Mesenchymal stem cell (in vitro differentiated cells and primary cell): Measurements from ENCODE around the gene FKBP14.

Experiments used
- DNase-seq: peaks from one replicate; pipeline ENCODE4 v3.0.0-alpha.2; 2013
- H2AFZ ChIP-seq: one replicate; pipeline ENCODE4 v1.6.1; 2013; ENCODE audit warnings: low read depth, mild to moderate bottlenecking, control low read depth, inconsistent platforms, low read length, moderate library complexity
- H2AK5ac ChIP-seq: 2 replicates; pipeline ENCODE4 v1.6.1; 2013; ENCODE audit warnings: low read length, moderate library complexity, mild to moderate bottlenecking, inconsistent platforms; ENCODE audit not compliant: severe bottlenecking
- H2BK120ac ChIP-seq: one replicate; pipeline ENCODE4 v1.6.1; 2013; ENCODE audit warnings: low read depth, mild to moderate bottlenecking, inconsistent platforms, low read length, moderate library complexity
- H2BK12ac ChIP-seq, 2 experiments: one replicate each; pipeline ENCODE4 v1.6.1; 2013; ENCODE audit warnings: inconsistent platforms in 2 of 2, low read length in 2 of 2, mild to moderate bottlenecking in 2 of 2, moderate library complexity in 2 of 2, control low read depth in 1 of 2
- H2BK15ac ChIP-seq: one replicate; pipeline ENCODE4 v1.6.1; 2013; ENCODE audit warnings: mild to moderate bottlenecking, low read depth, inconsistent platforms; ENCODE audit not compliant: poor library complexity, severe bottlenecking
- H2BK5ac ChIP-seq: 2 replicates; pipeline ENCODE4 v1.6.1; 2013; ENCODE audit warnings: low read depth, mild to moderate bottlenecking, low read length, control low read depth, inconsistent platforms; ENCODE audit not compliant: poor library complexity, severe bottlenecking
- H3K14ac ChIP-seq, 2 experiments: one replicate each; pipeline ENCODE4 v1.6.1; 2013; ENCODE audit warnings: inconsistent platforms in 2 of 2, low read length in 2 of 2, control low read depth in 1 of 2, mild to moderate bottlenecking in 1 of 2, moderate library complexity in 1 of 2
- H3K18ac ChIP-seq, 2 experiments: one replicate each; pipeline ENCODE4 v1.6.1; 2013; ENCODE audit warnings: inconsistent platforms in 2 of 2, low read length in 2 of 2, control low read depth in 1 of 2, low read depth in 1 of 2, mild to moderate bottlenecking in 1 of 2
- H3K23ac ChIP-seq, 2 experiments: one replicate each; pipeline ENCODE4 v1.6.1; 2013; ENCODE audit warnings: inconsistent platforms in 2 of 2, low read length in 2 of 2, mild to moderate bottlenecking in 2 of 2, moderate library complexity in 2 of 2, control low read depth in 1 of 2
- H3K27ac ChIP-seq: 2 replicates; pipeline ENCODE4 v1.5.1; 2013; ENCODE audit warnings: mild to moderate bottlenecking, moderate library complexity, low read length, control low read depth, inconsistent platforms; ENCODE audit not compliant: poor library complexity, severe bottlenecking
- H3K27me3 ChIP-seq, 2 experiments: 2 replicates each; pipeline versions ENCODE4 v1.6.1 to v1.7.0; 2013; ENCODE audit warnings: low read length in 2 of 2, mild to moderate bottlenecking in 2 of 2, moderate library complexity in 2 of 2, control low read depth in 1 of 2, inconsistent platforms in 1 of 2; ENCODE audit not compliant: control insufficient read depth in 1 of 2, insufficient read depth in 1 of 2
- H3K36me3 ChIP-seq, 2 experiments: 2 replicates each; pipeline versions ENCODE4 v1.6.1 to v1.7.0; 2013; ENCODE audit warnings: low read length in 2 of 2, control low read depth in 1 of 2, inconsistent platforms in 1 of 2, low read depth in 1 of 2, mild to moderate bottlenecking in 1 of 2; ENCODE audit not compliant: insufficient read depth in 2 of 2, control insufficient read depth in 1 of 2
- H3K4ac ChIP-seq, 2 experiments: one replicate each; pipeline ENCODE4 v1.6.1; 2013; ENCODE audit warnings: inconsistent platforms in 2 of 2, low read length in 2 of 2, mild to moderate bottlenecking in 2 of 2, moderate library complexity in 2 of 2, control low read depth in 1 of 2, low read depth in 1 of 2
- H3K4me1 ChIP-seq: 2 replicates; pipeline ENCODE4 v1.6.1; 2013; ENCODE audit warnings: low read depth, low read length, control low read depth; ENCODE audit not compliant: control insufficient read depth, insufficient read depth
- H3K4me2 ChIP-seq: 2 replicates; pipeline ENCODE4 v1.6.1; 2013; ENCODE audit warnings: low read length, mild to moderate bottlenecking, inconsistent platforms; ENCODE audit not compliant: poor library complexity, severe bottlenecking
- H3K4me3 ChIP-seq, 2 experiments: 2 replicates each; pipeline versions ENCODE4 v1.5.1 to v1.7.0; 2013; ENCODE audit warnings: low read length in 2 of 2, mild to moderate bottlenecking in 2 of 2, control low read depth in 1 of 2, low read depth in 1 of 2; ENCODE audit not compliant: insufficient read depth in 1 of 2
- H3K79me1 ChIP-seq: replicated peaks from 2 replicates; pipeline ENCODE4 v1.6.1; 2013; ENCODE audit warnings: mild to moderate bottlenecking, control low read depth, low read length, inconsistent platforms; ENCODE audit not compliant: poor library complexity, severe bottlenecking
- H3K9ac ChIP-seq: 2 replicates; pipeline ENCODE4 v1.7.0; 2013; ENCODE audit warnings: mild to moderate bottlenecking, low read length, moderate library complexity
- H3K9me3 ChIP-seq: 2 replicates; pipeline ENCODE4 v1.7.0; 2013; ENCODE audit warnings: mild to moderate bottlenecking, low read length; ENCODE audit not compliant: control insufficient read depth
- H4K8ac ChIP-seq: one replicate; pipeline ENCODE4 v1.6.1; 2013; ENCODE audit warnings: inconsistent platforms, mild to moderate bottlenecking, low read length, moderate library complexity
- H4K91ac ChIP-seq: one replicate; pipeline ENCODE4 v1.6.1; 2013; ENCODE audit warnings: mild to moderate bottlenecking, low read length, inconsistent platforms
- WGBS: methylation state at CpG from one replicate; pipeline ENCODE4 v1.1.7; 2013; ENCODE audit warnings: mixed read lengths; 5-methylcytosine and 5-hydroxymethylcytosine counted together

Gene FKBP14

GRCh38 chr7:29987083-29987482, 39.4 kb downstream of the FKBP14 start:
- Histone ChIP-seq H3K18ac (peak overlapping the region in 1 of 2 experiments; percentile 82), H3K9ac (peak overlapping the region; percentile 94), H3K27me3 (no peaks in the 10 kb centered on the region), H3K14ac (no peak overlapping the region), H3K4me2 (peak overlapping the region; percentile 20), H3K79me1 (peaks cover 7% of the 10 kb centered on the region), H3K4me3 (peak overlapping the region in 1 of 2 experiments; percentile 83), H2BK15ac (no peak overlapping the region), H3K27ac (peak overlapping the region; percentile 27), H2BK5ac (no peak overlapping the region), H3K23ac (no peak overlapping the region), H2AFZ (no peak overlapping the region), H3K4me1 (peaks cover 15% of the 10 kb centered on the region), H4K8ac (no peak overlapping the region), H4K91ac (no peak overlapping the region), H2BK12ac (no peak overlapping the region), H2BK120ac (no peak overlapping the region), H3K4ac (no peak overlapping the region), H3K9me3 (no peaks in the 10 kb centered on the region), H2AK5ac (no peak overlapping the region), H3K36me3 (peaks cover 2 to 7% of the 10 kb centered on the region in 2 experiments)
- DNase-seq, result peak; percentile 66
- 0% methylated on average over 1 of the region's 2 CpGs for WGBS

GRCh38 chr7:29980151-29980550, 46.4 kb downstream of the FKBP14 start:
- Histone ChIP-seq H3K36me3 (peaks cover 5 to 27% of the 10 kb centered on the region in 2 experiments), H3K4me2 (no peak overlapping the region), H3K9me3 (no peaks in the 10 kb centered on the region), H3K79me1 (peaks cover 7% of the 10 kb centered on the region), H2BK15ac (no peak overlapping the region), H3K14ac (no peak overlapping the region), H3K4ac (no peak overlapping the region), H2AK5ac (no peak overlapping the region), H2BK12ac (no peak overlapping the region), H3K9ac (no peak overlapping the region), H3K4me3 (no peak overlapping the region), H3K18ac (no peak overlapping the region), H2BK5ac (no peak overlapping the region), H4K8ac (no peak overlapping the region), H3K27ac (no peak overlapping the region), H4K91ac (no peak overlapping the region), H2BK120ac (no peak overlapping the region), H3K27me3 (no peaks in the 10 kb centered on the region), H3K23ac (no peak overlapping the region), H3K4me1 (peaks cover 1% of the 10 kb centered on the region), H2AFZ (no peak overlapping the region)
- no peak for DNase-seq

DNA sequence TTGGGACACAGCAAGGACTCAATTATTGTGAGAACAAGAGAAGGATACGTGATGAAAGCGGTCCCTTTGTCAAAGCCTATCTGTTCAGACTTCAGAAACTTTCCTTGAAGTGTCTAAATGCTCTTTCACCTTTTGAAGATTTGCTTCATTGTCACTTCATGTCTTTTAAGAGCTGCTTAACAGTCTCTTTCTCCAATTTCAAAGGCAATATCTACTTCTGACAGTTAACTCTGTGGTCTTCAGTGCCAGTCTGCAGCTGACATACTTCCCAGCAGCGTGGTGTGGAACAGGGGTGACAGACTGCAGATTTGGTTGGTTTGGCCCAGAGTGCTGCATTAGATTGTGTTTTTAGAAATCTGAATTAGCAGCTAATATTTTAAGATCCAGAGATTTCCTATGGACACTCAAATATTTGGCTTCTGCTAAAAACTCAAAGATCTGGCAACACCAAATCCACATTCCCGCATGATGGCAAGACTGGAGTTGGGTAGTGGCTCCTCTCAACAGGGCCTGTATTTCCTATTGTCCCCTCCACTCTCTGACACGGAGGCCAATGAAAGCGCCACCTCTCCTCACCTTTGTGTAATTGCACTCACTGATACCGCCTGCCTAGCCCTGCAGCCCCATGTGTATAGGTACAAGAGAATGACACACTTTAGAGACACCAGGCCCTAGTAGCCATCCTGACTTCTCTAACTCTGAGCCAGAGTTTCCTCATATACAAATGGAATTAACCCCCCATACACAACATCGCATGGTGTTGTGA, 48.4 kb downstream of the FKBP14 start:
- no peak overlapping the region for H3K4me2 ChIP-seq
- H2AK5ac ChIP-seq, result no peak overlapping the region
- no peak overlapping the region for H3K18ac ChIP-seq
- H3K23ac ChIP-seq, result no peak overlapping the region
- no peak overlapping the region for H3K4me3 ChIP-seq
- WGBS, result 82% methylated on average over 7 of the region's 8 CpGs
- H3K9me3 ChIP-seq, result no peaks in the 10 kb centered on the region
- H3K9ac ChIP-seq, result no peak overlapping the region
- no peak overlapping the region for H3K4ac ChIP-seq
- H3K14ac ChIP-seq, result no peak overlapping the region
- no peak overlapping the region for H3K27ac ChIP-seq
- no peak overlapping the region for H2BK12ac ChIP-seq
- no peak overlapping the region for H2AFZ ChIP-seq
- H3K79me1 ChIP-seq, result peaks cover 7% of the 10 kb centered on the region
- H3K4me1 ChIP-seq, result peaks cover 1% of the 10 kb centered on the region
- peak overlapping the region; percentile 76 for H4K91ac ChIP-seq
- peaks cover 5 to 27% of the 10 kb centered on the region in 2 experiments for H3K36me3 ChIP-seq
- no peak overlapping the region for H2BK15ac ChIP-seq
- no peak overlapping the region for H4K8ac ChIP-seq
- DNase-seq, result no peak
- H2BK5ac ChIP-seq, result no peak overlapping the region
- H3K27me3 ChIP-seq, result no peaks in the 10 kb centered on the region
- no peak overlapping the region for H2BK120ac ChIP-seq

DNA sequence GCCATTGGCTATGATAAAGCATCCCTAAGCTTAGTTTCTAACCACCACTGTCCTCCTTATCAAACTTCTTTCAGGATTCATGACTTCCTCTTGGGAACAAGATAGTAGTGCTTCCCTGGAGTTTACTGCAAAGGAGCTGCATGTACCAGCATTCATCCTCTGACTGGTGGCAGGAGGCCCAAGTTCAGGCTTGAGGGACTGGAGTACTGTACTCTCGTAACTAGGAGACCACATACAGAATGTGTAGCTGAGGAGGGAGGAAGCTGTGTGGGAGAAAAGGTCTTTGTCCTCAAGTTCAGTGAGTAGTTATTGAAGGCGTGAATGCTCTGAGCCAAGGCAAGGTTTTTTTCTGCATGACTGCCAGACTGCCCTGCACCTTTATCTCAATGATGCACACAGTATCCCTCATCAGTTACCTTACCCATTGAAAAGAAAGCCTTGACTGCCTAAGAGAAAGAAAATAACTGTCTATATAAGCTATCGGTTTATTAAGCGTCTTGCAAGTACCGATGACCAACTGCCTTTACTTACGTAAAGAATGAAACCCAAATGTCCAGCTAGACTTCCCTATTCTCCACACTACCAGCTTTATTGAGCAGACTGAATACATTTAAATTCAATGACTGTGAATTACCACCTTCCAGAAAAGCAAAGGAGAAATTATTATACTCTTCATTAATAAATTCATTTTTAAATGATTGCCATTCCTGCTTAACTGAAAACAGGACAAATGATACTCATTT, 49.7 kb downstream of the FKBP14 start:
- Histone ChIP-seq H2BK15ac (no peak overlapping the region), H2AK5ac (no peak overlapping the region), H2AFZ (no peak overlapping the region), H3K4me1 (no peaks in the 10 kb centered on the region), H4K8ac (no peak overlapping the region), H3K27ac (no peak overlapping the region), H3K14ac (no peak overlapping the region), H3K9me3 (no peaks in the 10 kb centered on the region), H2BK5ac (no peak overlapping the region), H3K18ac (no peak overlapping the region), H2BK120ac (no peak overlapping the region), H3K4me2 (no peak overlapping the region), H3K23ac (no peak overlapping the region), H3K4me3 (peak overlapping the region in 1 of 2 experiments; percentile 60), H3K9ac (peak overlapping the region; percentile 66), H4K91ac (no peak overlapping the region), H3K4ac (no peak overlapping the region), H3K36me3 (peaks cover 3 to 23% of the 10 kb centered on the region in 2 experiments), H3K27me3 (no peaks in the 10 kb centered on the region), H3K79me1 (peaks cover 10% of the 10 kb centered on the region), H2BK12ac (peak overlapping the region in 1 of 2 experiments; percentile 39)
- peak; percentile 80 for DNase-seq
- 92% methylated on average over 6 of the region's 6 CpGs for WGBS
